Ishikawa (cell line): ENCODE measurements around the gene CARS1.

Experiments used
- CEBPB ChIP-seq: IDR thresholded peaks from 2 replicates; pipeline ENCODE4 v1.6.1; 2012
- CREB1 ChIP-seq: IDR thresholded peaks from 2 replicates; pipeline ENCODE4 v1.6.1; 2012; ENCODE audit warnings: low read depth
- EGR1 ChIP-seq: IDR thresholded peaks from 2 replicates; pipeline ENCODE4 v1.6.1; 2012
- EP300 ChIP-seq: IDR thresholded peaks from 2 replicates; pipeline ENCODE4 v1.6.1; 2012; ENCODE audit warnings: borderline replicate concordance
- FOXM1 ChIP-seq: IDR thresholded peaks from 2 replicates; pipeline ENCODE4 v1.6.1; 2012; ENCODE audit warnings: low read depth, borderline replicate concordance
- NFIC ChIP-seq: IDR thresholded peaks from 2 replicates; pipeline ENCODE4 v1.6.1; 2012
- RAD21 ChIP-seq: IDR thresholded peaks from 2 replicates; pipeline ENCODE4 v1.6.1; 2012; ENCODE audit warnings: low read depth
- REST ChIP-seq: IDR thresholded peaks from 2 replicates; pipeline ENCODE4 v1.6.1; 2012; ENCODE audit warnings: low read depth, mild to moderate bottlenecking
- TAF1 ChIP-seq: IDR thresholded peaks from 2 replicates; pipeline ENCODE4 v1.6.1; 2012; ENCODE audit warnings: low read depth, mild to moderate bottlenecking
- TCF12 ChIP-seq: IDR thresholded peaks from 2 replicates; pipeline ENCODE4 v1.6.1; 2012; ENCODE audit warnings: low read depth
- TEAD4 ChIP-seq: IDR thresholded peaks from 2 replicates; pipeline ENCODE4 v1.6.1; 2012
- YY1 ChIP-seq: IDR thresholded peaks from 2 replicates; pipeline ENCODE4 v1.6.1; 2012; ENCODE audit warnings: low read depth
- ZBTB7A ChIP-seq: IDR thresholded peaks from 2 replicates; pipeline ENCODE4 v1.6.1; 2012; ENCODE audit warnings: low read depth
- TF ChIP-seq, protein P1 (sequence below): IDR thresholded peaks from 2 replicates; pipeline ENCODE4 v1.6.1; 2012
- TF ChIP-seq, protein P2 (sequence below): IDR thresholded peaks from 2 replicates; pipeline ENCODE4 v1.6.1; 2012

The CARS1 gene

GRCh38 chr11:3099178-3099577, 42.0 kb upstream of the CARS1 start:
- TF ChIP-seq YY1 (no peak), TEAD4 (no peak), ZBTB7A (no peak), NFIC (no peak), EGR1 (no peak), REST (no peak), EP300 (no peak), FOXM1 (no peak), CREB1 (no peak), TCF12 (no peak), TAF1 (no peak), CEBPB (no peak), RAD21 (no peak)
- TF ChIP-seq, protein P1, sequence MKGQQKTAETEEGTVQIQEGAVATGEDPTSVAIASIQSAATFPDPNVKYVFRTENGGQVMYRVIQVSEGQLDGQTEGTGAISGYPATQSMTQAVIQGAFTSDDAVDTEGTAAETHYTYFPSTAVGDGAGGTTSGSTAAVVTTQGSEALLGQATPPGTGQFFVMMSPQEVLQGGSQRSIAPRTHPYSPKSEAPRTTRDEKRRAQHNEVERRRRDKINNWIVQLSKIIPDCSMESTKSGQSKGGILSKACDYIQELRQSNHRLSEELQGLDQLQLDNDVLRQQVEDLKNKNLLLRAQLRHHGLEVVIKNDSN, result no peak
- TF ChIP-seq, protein P2, sequence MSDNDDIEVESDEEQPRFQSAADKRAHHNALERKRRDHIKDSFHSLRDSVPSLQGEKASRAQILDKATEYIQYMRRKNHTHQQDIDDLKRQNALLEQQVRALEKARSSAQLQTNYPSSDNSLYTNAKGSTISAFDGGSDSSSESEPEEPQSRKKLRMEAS, result no peak

- TF ChIP-seq, protein P2, result no peak
- TF ChIP-seq NFIC, result no peak
- no peak for TF ChIP-seq TCF12
- TF ChIP-seq EP300, result no peak
- TF ChIP-seq, protein P1, result no peak
- TF ChIP-seq ZBTB7A, result no peak
- no peak for TF ChIP-seq CEBPB
- TF ChIP-seq CREB1, result no peak
- no peak for TF ChIP-seq REST
- TF ChIP-seq TEAD4, result no peak
- TF ChIP-seq EGR1, result no peak
- TF ChIP-seq YY1, result no peak
- TF ChIP-seq RAD21, result no peak
- no peak for TF ChIP-seq TAF1
- TF ChIP-seq FOXM1, result no peak
Measured at GRCh38 chr11:3096909-3097530, 39.8 kb upstream of the CARS1 start.

GRCh38 chr11:3095712-3096361, 38.6 kb upstream of the CARS1 start:
- TF ChIP-seq EGR1 (no peak), ZBTB7A (no peak), TCF12 (no peak), FOXM1 (no peak), CREB1 (no peak), TAF1 (no peak), EP300 (no peak), NFIC (no peak), CEBPB (no peak), RAD21 (no peak), REST (no peak), TEAD4 (no peak), YY1 (no peak)
- TF ChIP-seq, protein P2, result no peak
- TF ChIP-seq, protein P1, result no peak
